ENCODE data around the gene MAPK8IP3.

Gene MAPK8IP3

DNA sequence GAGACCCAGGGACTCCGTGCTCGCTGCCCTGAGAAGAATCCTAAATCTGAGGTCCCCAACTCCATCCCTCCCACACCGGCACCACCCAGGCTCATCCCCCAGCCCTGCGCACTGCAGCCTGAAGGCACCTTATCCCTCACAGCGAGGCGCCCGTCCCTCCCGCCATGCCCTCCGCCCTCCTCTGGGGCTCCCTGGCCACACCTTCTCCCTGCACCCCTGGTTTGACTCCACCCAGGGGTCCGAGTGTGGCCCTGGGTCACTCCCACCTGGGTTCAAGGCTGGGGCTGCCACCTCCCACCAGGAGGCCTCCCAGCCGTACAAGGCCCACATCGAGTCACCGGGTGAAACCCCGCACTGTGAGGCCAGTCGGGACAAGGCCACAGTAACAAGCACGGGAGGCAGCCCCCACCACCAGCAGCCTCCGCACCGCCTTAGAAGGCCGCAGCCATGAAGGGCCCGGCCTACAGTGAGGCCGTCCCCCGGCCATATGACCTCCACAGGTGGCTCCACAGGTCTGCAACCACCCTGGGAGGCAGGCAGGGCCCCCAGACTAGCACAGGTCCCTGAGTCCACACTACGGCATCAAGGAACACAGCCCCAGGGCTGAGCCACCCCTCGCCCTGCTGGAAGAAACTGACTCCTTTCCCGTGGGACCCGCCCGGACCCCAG, 112.3 kb downstream of the MAPK8IP3 start:
- no peak for DNase-seq

DNA sequence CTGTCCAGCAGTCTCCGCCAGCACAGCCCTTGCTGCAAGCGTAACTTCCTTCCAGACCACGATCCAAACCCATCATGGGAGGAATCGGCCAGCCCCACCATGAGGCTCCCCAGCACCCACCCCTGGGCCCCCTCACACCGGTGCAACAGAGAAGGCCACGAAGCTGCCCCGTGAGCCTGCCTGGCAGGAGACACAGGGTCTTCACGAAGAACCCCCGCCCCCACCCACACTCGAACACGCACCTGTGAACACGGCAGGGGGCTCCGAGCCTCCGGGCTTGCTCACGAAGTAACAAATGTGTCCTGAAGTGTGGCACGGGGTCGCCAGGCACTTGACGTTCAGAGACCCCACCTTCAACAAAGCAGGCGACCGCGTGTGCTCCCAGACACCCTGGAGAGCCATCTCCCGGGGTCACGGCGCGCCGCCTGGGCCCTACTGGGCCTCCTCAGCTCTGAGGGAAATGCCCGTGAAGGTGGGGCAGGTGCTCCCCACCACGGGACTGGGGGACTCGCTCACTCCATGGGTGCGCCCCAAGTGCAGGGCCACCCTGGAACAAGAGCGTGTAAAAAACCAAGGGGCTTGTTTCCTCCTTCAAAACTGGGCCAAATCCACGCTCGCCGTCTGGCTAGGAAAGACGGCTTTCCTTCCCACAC, 113.0 kb downstream of the MAPK8IP3 start:
- DNase-seq = no peak

DNA sequence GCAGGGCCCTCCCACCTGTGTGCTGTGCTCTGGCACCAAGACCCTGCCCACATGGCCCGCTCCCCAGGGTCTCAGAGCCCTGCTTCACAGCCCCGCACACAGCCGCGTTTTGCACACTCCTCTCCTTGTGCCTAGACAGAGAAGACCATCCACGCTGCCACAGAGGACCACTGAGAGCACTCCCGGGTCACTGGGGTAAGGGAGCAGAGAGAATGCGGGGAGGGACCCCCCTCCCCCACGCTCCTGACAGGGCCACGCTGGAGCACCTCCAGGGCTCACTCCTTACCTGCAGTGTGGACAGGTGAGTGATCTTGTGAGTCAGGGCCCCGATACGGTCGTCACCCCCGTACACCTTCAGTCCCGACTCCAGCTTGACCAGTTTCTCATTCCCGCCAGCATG, 113.6 kb downstream of the MAPK8IP3 start:
- no peak for DNase-seq

All from activated CD8-positive, alpha-beta memory T cell treated with anti-CD3 and anti-CD28 coated beads, Interleukin-2, amount 50 U/mL, for 48 hours (primary cell).